GM23248 (cell line): ENCODE data around the gene GSG1L.

Experiments
- EZH2 ChIP-seq: fragments of 200-600 bp; sonication (generic); IDR thresholded peaks from 2 replicates; pipeline ENCODE4 v1.6.1; 2018; ENCODE audit warnings: antibody characterized with exemption, mild to moderate bottlenecking; ENCODE audit not compliant: insufficient read depth, poor library complexity, severe bottlenecking
- EZH2phosphoT487 ChIP-seq: fragments of 200-600 bp; sonication (generic); IDR thresholded peaks from 2 replicates; pipeline ENCODE4 v1.6.1; 2018; ENCODE audit warnings: antibody characterized with exemption, moderate library complexity, mild to moderate bottlenecking, low read depth; ENCODE audit not compliant: insufficient read depth

GRCh38 chr16:27951489-27952120 is 111.9 kb downstream of the GSG1L start:
- no peak for TF ChIP-seq EZH2
- no peak for TF ChIP-seq EZH2phosphoT487
